Keratinocyte (primary cell): ENCODE data around the gene NTHL1.

Experiments
- EZH2 ChIP-seq: IDR thresholded peaks from one replicate; pipeline ENCODE4 v1.6.1; 2012; ENCODE audit warnings: inconsistent platforms, mild to moderate bottlenecking, low read length, moderate library complexity
- TF ChIP-seq, protein P1 (sequence below), 3 experiments: IDR thresholded peaks in 1 of 3; conservative IDR thresholded peaks in 1 of 3; optimal IDR thresholded peaks in 1 of 3; 2 replicates in 2 of 3; 3 replicates in 1 of 3; pipeline versions ENCODE3 to v1.5.1; 2011; ENCODE audit warnings: low read length in 3 of 3, mild to moderate bottlenecking in 3 of 3, moderate library complexity in 2 of 3, control low read depth in 1 of 3, inconsistent platforms in 1 of 3; ENCODE audit not compliant: insufficient read depth in 2 of 3; ENCODE audit errors: extremely low read depth in 1 of 3

DNA sequence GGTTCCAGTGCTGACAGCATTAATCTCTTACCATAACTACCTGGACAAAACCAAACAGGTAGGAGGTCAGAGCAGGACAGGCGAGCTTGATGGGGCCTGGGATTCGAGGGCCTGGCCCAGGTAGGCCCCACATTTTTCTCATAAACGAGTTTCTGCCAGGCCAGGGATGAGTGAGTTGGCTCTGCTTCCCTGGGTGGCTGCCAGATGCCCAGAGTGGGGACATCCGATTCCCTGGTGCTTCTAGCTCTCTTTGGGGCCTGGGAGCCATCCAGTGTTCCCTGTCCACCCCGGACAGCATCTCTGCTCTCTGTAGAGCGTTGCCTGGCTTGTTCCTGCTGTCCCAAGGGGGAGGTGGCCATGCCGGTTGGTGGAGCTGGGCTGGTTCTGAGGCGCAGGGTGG lies 25.3 kb upstream of the NTHL1 start:
- TF ChIP-seq, protein P1, sequence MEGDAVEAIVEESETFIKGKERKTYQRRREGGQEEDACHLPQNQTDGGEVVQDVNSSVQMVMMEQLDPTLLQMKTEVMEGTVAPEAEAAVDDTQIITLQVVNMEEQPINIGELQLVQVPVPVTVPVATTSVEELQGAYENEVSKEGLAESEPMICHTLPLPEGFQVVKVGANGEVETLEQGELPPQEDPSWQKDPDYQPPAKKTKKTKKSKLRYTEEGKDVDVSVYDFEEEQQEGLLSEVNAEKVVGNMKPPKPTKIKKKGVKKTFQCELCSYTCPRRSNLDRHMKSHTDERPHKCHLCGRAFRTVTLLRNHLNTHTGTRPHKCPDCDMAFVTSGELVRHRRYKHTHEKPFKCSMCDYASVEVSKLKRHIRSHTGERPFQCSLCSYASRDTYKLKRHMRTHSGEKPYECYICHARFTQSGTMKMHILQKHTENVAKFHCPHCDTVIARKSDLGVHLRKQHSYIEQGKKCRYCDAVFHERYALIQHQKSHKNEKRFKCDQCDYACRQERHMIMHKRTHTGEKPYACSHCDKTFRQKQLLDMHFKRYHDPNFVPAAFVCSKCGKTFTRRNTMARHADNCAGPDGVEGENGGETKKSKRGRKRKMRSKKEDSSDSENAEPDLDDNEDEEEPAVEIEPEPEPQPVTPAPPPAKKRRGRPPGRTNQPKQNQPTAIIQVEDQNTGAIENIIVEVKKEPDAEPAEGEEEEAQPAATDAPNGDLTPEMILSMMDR (optimal IDR thresholded peaks at IDR 0.05 in 1 of 3, IDR thresholded peaks at IDR 0.05 in 1 of 3, conservative IDR thresholded peaks at IDR 0.05 in 1 of 3; ENCODE audit: extremely low read depth in 1 of 3, insufficient read depth in 2 of 3, low read length in 3 of 3) = no peak
- TF ChIP-seq EZH2 = no peak
